Aorta (tissue), 5 donors: ENCODE data around the gene DOCK9. TPM values are rescaled to one million over a fixed set of nuclear protein-coding genes. Genes with fewer than 3 reads are reported as not detected.

Experiments used
- ATAC-seq: fragments of 200-7000 bp; cut with Tn5 transposase; one replicate; pipeline ENCODE4 v1.9.1; 2022; ENCODE audit warnings: moderate library complexity; ENCODE audit not compliant: low FRiP score
- DNase-seq, 2 donors: peaks; one replicate each; pipeline ENCODE4 v3.0.0-alpha.2; 2020
- H3K27ac ChIP-seq, 2 donors: one replicate each; pipeline ENCODE4 v1.5.1; 2013; ENCODE audit warnings: low read length in 2 of 2, mild to moderate bottlenecking in 2 of 2, moderate library complexity in 2 of 2, control low read depth in 1 of 2, inconsistent platforms in 1 of 2, low read depth in 1 of 2
- H3K27me3 ChIP-seq, 2 donors: one replicate each; pipeline ENCODE4 v1.6.1; 2013; ENCODE audit warnings: control low read depth in 1 of 2, low read length in 1 of 2, mild to moderate bottlenecking in 1 of 2, moderate library complexity in 1 of 2; ENCODE audit not compliant: insufficient read depth in 2 of 2, control insufficient read depth in 1 of 2
- H3K36me3 ChIP-seq, 2 donors: one replicate each; pipeline ENCODE4 v1.6.1; 2013; ENCODE audit warnings: control low read depth in 1 of 2, low read length in 1 of 2, mild to moderate bottlenecking in 1 of 2; ENCODE audit not compliant: insufficient read depth in 2 of 2, control insufficient read depth in 1 of 2
- H3K4me1 ChIP-seq, 2 donors: one replicate each; pipeline ENCODE4 v1.6.1; 2013; ENCODE audit warnings: low read length in 2 of 2, control low read depth in 1 of 2, mild to moderate bottlenecking in 1 of 2, moderate library complexity in 1 of 2; ENCODE audit not compliant: insufficient read depth in 2 of 2, control insufficient read depth in 1 of 2
- H3K4me3 ChIP-seq, 2 donors: one replicate each; pipeline ENCODE4 v1.5.1; 2013; ENCODE audit warnings: low read length in 2 of 2, control low read depth in 1 of 2, mild to moderate bottlenecking in 1 of 2
- H3K9me3 ChIP-seq: one replicate; pipeline ENCODE4 v1.6.1; 2013; ENCODE audit warnings: mild to moderate bottlenecking, low read length; ENCODE audit not compliant: control insufficient read depth
- WGBS, 2 donors: extraction: QIAGEN DNeasy Blood & Tissue Kit; methylation state at CpG; one replicate each; pipeline ENCODE4 v1.1.7; 2013; 5-methylcytosine and 5-hydroxymethylcytosine counted together
- intact Hi-C, 2 donors: fragments of 100-400 bp; cut with DNase I; formaldehyde crosslinking; loops; one replicate each; pipeline versions ENCODE4 v1.14.2 to v1.15.0; 2022
- polyA plus RNA-seq, 2 donors: library from polyadenylated mRNA; stranded (reverse); fragments of 200-250 nt; gene quantifications; one replicate each; pipeline ENCODE4 v1.2.3, GENCODE V29; 2013
- total RNA-seq, 2 donors: library from RNA; stranded (reverse); fragmentation: NEBNext Ultra II Directional; extraction: Animal tissue kit (Norgen Biotek cat#: 25700); gene quantifications; one replicate each; pipeline ENCODE4 v1.2.1, GENCODE V29; 2021
- donor health status: healthy with polysubstance abuse.
- donor health status: Bipolar disorder and iron deficiency.
- donor health status: DM: no; HTN: no; CAD: no.
- donor health status: DM: no; HTN: no; CAD: no.
- donor health status: DM: yes; HTN: yes; CAD: no.

Gene DOCK9
- total and polyA plus RNA-seq, 4 donors, result 9.1 to 107 (median 43.8) TPM

DNA sequence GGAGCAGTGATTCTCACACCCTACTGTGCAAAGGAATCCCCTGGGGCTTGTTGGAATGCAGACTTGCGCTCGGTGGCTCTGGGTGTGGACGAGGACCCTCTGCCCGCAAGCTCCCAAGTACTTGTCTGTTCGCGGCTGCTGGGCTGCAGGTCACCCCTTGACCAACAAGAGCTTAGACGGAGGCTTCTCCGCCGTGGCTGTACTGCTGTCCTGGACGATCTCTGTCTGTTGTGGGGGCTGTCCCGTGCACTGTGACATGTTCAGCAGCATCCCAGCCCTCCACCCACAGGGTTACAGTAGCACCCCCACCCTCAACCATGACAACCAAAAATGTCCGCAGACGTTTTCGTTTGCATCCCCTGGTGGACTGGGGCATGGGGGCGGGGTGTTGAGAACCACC lies 202.5 kb downstream of the DOCK9 start:
- no peaks in the 10 kb centered on the region for H3K36me3 ChIP-seq
- no peaks in the 10 kb centered on the region for H3K4me1 ChIP-seq
- DNase-seq (no peak), ATAC-seq (no peak)
- no peak overlapping the region for H3K27ac ChIP-seq
- no peak overlapping the region for H3K4me3 ChIP-seq
- WGBS, 2 donors, result 77 to 84% methylated on average over 15 of the region's 15 CpGs
- no peaks in the 10 kb centered on the region for H3K9me3 ChIP-seq
- H3K27me3 ChIP-seq, result no peaks in the 10 kb centered on the region
- intact Hi-C loops, result no loop called here

DNA sequence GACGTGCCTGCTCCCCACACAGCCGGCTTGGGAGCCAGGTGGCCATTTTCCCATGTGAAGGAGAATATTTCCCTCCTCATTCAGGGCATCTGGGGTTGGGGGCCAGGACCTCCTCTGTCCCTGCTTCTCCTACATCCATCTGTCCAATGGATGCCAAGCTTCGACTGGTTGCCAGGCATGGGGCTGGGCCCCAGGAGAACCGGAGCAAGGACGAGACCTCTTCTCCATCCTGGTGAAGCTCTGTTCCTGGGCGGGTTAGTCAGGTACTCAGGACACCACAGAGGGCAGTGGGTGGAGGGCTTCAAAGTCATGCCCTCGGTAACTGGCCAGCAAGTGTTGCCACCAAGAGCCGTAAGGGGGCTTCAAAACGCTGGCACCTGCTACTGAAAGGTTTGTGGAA lies 203.1 kb downstream of the DOCK9 start:
- 93 to 94% methylated on average over 9 of the region's 9 CpGs for WGBS, 2 donors

DNA sequence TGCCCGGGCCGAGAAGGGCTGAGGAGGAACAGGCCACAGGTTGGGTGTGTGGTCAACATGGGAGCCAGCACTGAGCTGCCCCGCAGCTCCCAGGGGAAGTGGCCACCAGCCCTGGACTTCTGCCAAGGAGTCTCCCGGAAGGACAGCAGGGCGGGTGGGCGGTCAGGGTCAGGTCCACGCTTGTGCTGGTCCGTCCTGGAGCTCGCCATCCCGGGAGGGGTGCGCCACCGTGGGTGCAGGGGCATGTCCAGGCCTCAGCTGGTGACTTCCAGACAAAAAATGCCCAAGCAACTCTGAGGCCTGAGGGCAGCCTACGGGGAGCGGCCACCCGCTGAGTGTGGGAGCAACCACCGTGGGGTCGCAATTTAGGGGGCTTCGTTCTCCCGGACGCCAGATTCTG lies 203.9 kb downstream of the DOCK9 start:
- intact Hi-C loops, result no loop called here
- 90 to 92% methylated on average over 20 of the region's 20 CpGs for WGBS, 2 donors
- no peaks in the 10 kb centered on the region for H3K36me3 ChIP-seq
- no peaks in the 10 kb centered on the region for H3K9me3 ChIP-seq
- no peak overlapping the region for H3K4me3 ChIP-seq
- DNase-seq (no peak), ATAC-seq (no peak)
- no peaks in the 10 kb centered on the region for H3K27me3 ChIP-seq
- no peaks in the 10 kb centered on the region for H3K4me1 ChIP-seq
- no peak overlapping the region for H3K27ac ChIP-seq

More for the DNA sequence above, 203.1 kb downstream of the DOCK9 start:
- intact Hi-C loops, result no loop called here
- Histone ChIP-seq H3K4me1 (no peaks in the 10 kb centered on the region), H3K4me3 (no peak overlapping the region), H3K9me3 (no peaks in the 10 kb centered on the region), H3K36me3 (no peaks in the 10 kb centered on the region), H3K27me3 (no peaks in the 10 kb centered on the region), H3K27ac (no peak overlapping the region)
- no peak for ATAC-seq
- no peak for DNase-seq

DNA sequence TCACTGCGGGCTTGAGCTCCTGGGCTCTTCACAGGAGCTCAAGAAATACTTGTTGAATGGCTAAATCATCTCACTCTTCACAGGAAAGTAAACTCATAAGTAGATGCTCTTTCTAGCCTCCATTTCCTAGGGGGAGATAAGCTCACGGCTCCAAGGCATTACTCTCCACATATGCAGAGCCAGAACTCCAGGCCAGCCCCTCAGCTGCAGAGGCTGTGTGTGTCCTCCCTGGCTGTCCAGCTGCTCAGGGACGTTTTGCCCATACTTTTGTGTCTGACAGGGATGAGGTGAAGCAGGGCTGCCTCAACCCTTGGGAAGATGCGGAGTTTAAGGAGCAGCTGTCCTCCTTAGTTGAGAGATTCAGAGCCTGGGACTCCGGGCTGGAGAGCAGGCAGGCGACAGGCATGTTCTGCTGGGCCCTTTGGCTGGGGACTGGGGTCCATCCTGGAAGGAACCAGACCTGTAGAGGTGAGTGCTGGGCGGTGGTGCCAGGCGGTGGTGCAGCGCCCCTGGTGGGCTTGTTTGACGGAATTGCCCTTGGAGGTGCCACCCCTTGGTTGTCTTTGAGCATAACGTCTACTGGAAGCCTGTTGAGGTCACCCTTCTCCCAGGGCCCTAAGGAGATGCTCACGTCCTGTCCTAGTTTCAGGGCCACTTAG lies 204.9 kb downstream of the DOCK9 start:
- H3K27ac ChIP-seq, result no peak overlapping the region
- 78 to 85% methylated on average over 12 of the region's 12 CpGs for WGBS, 2 donors
- no peak overlapping the region for H3K4me3 ChIP-seq
- H3K36me3 ChIP-seq, result no peaks in the 10 kb centered on the region
- DNase-seq (no peak), ATAC-seq (no peak)
- H3K9me3 ChIP-seq, result no peaks in the 10 kb centered on the region
- intact Hi-C loops, result no loop called here
- no peaks in the 10 kb centered on the region for H3K4me1 ChIP-seq
- no peaks in the 10 kb centered on the region for H3K27me3 ChIP-seq

DNA sequence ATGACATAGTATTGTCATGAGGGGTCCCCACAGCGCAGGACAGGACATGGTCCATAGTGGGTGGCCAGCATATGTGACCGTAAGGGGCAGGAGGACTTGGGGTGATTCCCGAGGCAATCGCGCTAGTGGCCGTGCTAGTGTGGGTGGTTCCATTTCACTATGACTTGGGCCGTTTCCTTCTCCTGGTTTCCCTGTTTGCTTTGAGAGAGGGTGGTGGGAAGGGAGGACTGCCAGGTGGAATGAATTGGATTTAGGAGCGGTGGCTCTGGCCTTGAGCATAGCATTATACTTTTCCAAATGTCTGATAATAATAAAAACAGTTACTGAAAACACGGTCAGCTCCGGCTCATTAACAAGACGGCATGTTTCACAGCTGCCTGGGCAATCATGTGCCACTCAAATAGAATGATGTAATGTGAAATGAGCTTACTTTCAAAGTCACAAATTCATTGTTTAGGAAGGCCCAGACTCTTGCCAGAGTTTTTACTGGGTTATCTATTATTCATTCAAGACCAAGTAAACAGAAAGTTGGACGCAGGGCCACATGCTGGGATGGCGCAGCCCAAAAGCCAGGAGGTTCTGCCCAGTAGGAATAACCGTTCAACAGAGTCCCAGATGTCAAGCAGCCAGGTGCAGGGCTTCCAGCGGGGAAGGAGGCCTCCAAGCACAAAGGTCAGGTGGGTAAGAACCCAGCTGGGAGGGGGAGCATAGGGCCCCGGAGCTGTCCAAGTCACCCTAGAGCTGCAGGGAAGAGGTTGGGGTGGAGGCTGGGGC lies 205.8 kb downstream of the DOCK9 start:
- WGBS, 2 donors, result 80 to 82% methylated on average over 16 of the region's 16 CpGs
- DNase-seq (no peak), ATAC-seq (no peak)
- H3K4me1 ChIP-seq, result no peaks in the 10 kb centered on the region
- no peaks in the 10 kb centered on the region for H3K27me3 ChIP-seq
- intact Hi-C loops, result no loop called here
- no peak overlapping the region for H3K27ac ChIP-seq
- no peak overlapping the region for H3K4me3 ChIP-seq
- no peaks in the 10 kb centered on the region for H3K36me3 ChIP-seq
- no peaks in the 10 kb centered on the region for H3K9me3 ChIP-seq

DNA sequence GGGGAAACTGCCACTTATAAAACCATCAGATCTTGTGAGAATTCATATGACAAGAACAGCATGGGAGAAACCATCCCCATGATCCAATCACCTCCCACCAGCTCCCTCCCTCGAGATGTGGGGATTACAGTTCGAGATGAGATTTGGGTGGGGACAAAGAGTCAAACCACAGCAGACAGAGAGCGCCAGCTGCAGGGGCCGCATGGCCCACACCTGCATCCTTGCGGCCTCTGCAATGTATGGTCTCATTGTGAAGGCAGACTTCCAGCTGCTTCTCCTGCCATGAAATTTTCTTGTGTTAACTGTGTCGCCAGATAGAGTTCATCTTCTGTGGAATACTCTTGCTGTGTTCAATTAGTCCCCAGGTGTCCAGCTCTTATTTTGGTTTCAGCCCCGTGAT lies 208.1 kb downstream of the DOCK9 start:
- H3K27me3 ChIP-seq, result no peaks in the 10 kb centered on the region
- ATAC-seq, result no peak
- H3K9me3 ChIP-seq, result no peaks in the 10 kb centered on the region
- no peaks in the 10 kb centered on the region for H3K4me1 ChIP-seq
- H3K27ac ChIP-seq, result no peak overlapping the region
- 83 to 90% methylated on average over 7 of the region's 7 CpGs for WGBS, 2 donors
- no peak for DNase-seq
- H3K36me3 ChIP-seq, result no peaks in the 10 kb centered on the region
- intact Hi-C loops, result no loop called here
- no peak overlapping the region for H3K4me3 ChIP-seq

DNA sequence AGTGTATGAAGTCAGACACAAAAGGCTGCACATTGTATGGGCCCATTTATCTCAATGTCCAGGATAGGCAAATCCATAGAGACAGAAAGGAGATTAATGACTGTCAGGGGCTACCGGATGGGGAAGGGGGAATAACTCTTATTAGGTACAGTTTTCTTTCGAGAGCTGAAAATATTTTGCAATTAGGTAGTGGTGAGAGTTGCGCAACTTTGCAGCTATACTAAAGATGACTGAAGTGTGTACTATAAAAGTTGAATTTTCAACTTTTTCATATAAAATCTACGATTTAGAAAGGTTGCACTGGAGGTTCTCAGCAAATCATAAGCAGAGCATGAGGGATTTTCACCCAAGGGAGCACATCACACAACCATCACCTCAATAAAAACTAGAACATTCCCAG lies 209.3 kb downstream of the DOCK9 start:
- 72 to 75% methylated on average over 4 of the region's 4 CpGs for WGBS, 2 donors

DNA sequence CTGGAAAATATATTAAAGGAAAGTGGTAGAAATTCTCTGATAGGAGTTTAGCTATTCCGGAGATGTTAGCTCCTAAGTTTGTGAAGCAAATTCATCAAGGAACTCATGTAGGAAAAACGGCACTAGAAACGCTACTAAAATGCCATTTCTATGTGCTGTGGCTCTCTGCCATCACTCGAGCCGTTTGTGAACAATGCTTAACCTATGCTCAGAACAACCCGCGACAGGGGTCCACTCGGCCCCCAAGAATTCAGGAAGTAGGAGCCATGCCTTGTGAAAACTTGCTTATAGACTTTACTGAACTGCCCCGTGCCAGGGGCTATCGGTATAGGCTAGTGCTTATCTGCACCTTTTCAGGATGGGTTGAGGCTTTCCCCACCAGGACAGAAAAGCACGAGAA lies 211.2 kb downstream of the DOCK9 start:
- intact Hi-C loops, result no loop called here
- DNase-seq, result no peak
- H3K27me3 ChIP-seq, result no peaks in the 10 kb centered on the region
- H3K9me3 ChIP-seq, result no peaks in the 10 kb centered on the region
- no peak for ATAC-seq
- H3K4me1 ChIP-seq, result no peaks in the 10 kb centered on the region
- 38 to 45% methylated on average over 11 of the region's 11 CpGs for WGBS, 2 donors
- H3K4me3 ChIP-seq, result no peak overlapping the region
- H3K27ac ChIP-seq, result no peak overlapping the region
- no peaks in the 10 kb centered on the region for H3K36me3 ChIP-seq

More for the DNA sequence above, 209.3 kb downstream of the DOCK9 start:
- Histone ChIP-seq H3K4me3 (no peak overlapping the region), H3K9me3 (no peaks in the 10 kb centered on the region), H3K4me1 (no peaks in the 10 kb centered on the region), H3K27me3 (no peaks in the 10 kb centered on the region), H3K27ac (no peak overlapping the region), H3K36me3 (no peaks in the 10 kb centered on the region)
- intact Hi-C loops, result no loop called here
- no peak for ATAC-seq
- DNase-seq, result no peak

DNA sequence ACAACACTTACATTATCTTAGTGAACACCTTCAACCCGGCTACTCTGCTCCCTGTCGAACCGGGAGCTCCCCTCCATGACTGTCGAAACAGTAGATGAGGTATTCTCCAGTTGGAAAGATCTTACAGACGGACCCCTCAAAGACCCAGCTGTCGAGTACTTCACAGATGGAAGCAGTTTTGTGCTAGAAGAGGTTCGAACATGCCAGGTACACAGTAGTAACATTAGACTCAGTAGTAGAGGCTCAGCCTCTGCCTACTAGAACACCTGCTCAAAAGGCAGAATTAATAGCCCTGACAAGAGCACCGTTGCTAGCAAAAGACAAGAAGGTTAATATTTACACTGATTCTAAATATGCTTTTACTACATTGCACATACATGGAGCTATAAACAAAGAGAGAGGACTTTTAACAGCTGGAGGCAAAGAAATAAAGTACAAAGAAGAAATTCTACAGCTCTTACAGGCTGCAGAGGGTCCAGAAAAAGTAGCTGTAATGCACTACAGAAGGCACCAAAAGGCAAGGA lies 211.8 kb downstream of the DOCK9 start:
- no peak for ATAC-seq
- Histone ChIP-seq H3K27ac (no peak overlapping the region), H3K27me3 (no peaks in the 10 kb centered on the region), H3K36me3 (no peaks in the 10 kb centered on the region), H3K4me3 (no peak overlapping the region), H3K4me1 (no peaks in the 10 kb centered on the region), H3K9me3 (no peaks in the 10 kb centered on the region)
- no peak for DNase-seq
- intact Hi-C loops, result no loop called here
- WGBS, 2 donors, result 82 to 85% methylated on average over 8 of the region's 8 CpGs
